GM21825 (cell line): Measurements from ENCODE around the gene CACNA1B.

ENCODE experiments used
- ATAC-seq: cut with Tn5 transposase; IDR thresholded peaks from one replicate; pipeline ENCODE4 v1.9.1; 2021; ENCODE audit warnings: mild to moderate bottlenecking, moderate library complexity; ENCODE audit not compliant: unreplicated experiment

The CACNA1B gene

GRCh38 chr9:138025908-138026307 is 148.3 kb downstream of the CACNA1B start:
- no peak for ATAC-seq

DNA sequence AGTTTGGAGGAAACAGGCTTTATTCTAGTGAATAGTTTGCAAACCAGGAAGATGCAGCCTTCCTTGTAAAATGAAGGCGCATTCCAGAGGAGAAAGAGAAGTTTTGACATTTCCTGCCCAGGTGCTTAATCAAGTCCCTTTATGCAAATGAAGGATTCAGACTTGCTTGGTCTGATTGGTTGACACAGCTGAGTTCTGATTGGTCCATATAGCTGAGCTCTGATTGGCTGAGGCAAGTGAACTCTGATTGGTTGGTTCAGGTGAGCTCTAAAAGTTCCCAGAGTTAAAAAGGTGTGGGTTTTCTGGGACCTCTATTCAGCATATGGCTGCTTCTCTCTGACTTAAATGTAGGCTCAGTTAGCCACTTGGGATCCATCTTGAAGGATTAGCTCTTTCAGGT is 151.0 kb downstream of the CACNA1B start:
- ATAC-seq: no peak

DNA sequence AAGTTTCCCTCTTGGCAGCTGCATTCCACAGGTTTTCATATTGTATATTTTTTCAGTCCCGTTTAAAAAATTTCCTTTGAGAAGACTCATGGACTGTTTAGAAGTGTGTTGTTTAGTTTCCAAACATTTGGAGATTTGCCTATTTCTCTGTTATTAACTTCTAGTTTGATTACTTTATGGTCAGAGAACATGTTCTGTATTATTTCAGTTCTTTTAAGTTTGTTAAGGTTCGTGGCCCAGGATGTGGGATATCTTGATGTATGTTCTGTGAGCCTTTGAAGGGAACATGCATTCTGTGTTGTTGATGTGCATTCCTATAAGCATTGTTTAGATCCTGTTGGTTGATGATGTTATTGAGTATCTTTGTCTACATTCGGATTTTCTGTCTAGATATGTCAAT is 153.6 kb downstream of the CACNA1B start:
- no peak for ATAC-seq

DNA sequence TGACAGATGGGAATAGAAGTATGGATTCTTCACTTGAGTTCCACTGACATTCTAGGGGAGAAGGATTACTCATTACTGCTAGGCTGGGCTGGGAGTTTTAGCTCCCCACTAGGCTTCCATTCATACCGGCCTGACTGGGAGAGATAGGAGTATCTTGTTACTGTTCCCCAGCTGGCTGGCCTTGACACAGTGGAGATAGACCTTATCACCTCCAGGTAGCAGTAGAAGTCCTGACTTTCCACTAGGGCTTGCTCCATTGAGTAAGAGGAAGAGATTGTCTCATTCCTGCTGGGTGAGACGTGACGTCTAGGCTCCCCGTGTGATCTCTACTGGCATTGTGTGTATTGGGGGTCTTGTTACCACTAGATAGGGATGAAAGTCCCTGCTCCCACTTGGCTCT is 156.4 kb downstream of the CACNA1B start:
- no peak for ATAC-seq

DNA sequence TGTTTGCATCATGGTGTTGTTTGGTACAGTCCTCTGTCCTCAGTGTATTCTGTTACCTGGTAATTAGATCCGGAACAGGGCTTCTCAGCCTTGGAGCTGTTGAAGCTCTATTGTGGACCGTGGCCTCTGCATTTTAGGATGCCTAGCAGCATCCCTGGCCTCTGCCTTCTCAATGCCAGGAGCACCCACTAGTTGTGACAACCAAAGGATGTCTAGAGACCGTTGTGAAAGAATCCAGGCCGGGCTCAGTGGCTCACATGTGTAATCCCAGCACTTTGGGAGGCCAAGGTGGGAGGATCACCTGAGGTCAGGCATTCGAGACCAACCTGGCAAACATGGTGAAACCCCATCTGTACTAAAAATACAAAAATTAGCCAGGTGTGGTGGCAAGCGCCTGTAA is 159.6 kb downstream of the CACNA1B start:
- no peak for ATAC-seq

GRCh38 chr9:138038244-138038671 is 160.7 kb downstream of the CACNA1B start:
- ATAC-seq: no peak

GRCh38 chr9:138040446-138041430 is 163.2 kb downstream of the CACNA1B start:
- ATAC-seq: no peak

DNA sequence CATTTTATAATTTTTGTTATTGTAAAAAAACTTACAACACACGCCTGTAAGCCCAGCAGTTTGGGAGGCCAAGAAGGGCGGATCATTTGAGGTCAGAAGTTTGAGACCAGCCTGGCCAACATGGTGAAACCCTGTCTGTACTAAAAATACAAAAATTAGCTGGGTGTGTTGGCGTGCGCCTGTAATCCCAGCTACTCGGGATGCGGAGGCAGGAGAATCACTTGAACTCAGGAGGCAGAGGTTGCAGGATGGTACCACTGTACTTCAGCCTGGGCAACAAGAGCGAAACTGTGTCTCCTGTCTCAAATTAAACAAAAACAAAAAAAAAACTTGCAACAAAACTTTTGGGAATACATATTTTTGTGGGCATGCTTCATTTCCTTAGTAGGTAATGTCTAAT is 164.6 kb downstream of the CACNA1B start:
- no peak for ATAC-seq

GRCh38 chr9:138042640-138043039 is 165.1 kb downstream of the CACNA1B start:
- ATAC-seq: no peak

DNA sequence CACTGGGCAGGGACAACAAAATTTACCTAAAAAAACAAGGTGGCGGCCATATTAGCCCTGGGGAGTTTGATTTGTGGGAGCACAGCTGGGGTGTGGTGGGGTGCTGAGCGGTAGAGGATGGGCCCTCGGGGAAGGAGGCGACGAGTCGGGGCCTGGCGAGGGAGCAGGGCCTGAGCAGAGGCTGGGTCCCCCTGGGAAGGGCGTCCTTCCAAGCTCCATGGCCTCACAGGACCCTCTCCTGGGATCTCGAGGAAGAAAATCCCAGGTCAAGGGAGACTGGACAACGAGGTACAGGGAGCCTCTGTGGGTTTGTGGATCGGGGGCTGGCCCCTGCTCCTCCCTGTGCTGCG is 165.5 kb downstream of the CACNA1B start:
- ATAC-seq: no peak

GRCh38 chr9:138043411-138044345 is 166.1 kb downstream of the CACNA1B start:
- no peak for ATAC-seq

DNA sequence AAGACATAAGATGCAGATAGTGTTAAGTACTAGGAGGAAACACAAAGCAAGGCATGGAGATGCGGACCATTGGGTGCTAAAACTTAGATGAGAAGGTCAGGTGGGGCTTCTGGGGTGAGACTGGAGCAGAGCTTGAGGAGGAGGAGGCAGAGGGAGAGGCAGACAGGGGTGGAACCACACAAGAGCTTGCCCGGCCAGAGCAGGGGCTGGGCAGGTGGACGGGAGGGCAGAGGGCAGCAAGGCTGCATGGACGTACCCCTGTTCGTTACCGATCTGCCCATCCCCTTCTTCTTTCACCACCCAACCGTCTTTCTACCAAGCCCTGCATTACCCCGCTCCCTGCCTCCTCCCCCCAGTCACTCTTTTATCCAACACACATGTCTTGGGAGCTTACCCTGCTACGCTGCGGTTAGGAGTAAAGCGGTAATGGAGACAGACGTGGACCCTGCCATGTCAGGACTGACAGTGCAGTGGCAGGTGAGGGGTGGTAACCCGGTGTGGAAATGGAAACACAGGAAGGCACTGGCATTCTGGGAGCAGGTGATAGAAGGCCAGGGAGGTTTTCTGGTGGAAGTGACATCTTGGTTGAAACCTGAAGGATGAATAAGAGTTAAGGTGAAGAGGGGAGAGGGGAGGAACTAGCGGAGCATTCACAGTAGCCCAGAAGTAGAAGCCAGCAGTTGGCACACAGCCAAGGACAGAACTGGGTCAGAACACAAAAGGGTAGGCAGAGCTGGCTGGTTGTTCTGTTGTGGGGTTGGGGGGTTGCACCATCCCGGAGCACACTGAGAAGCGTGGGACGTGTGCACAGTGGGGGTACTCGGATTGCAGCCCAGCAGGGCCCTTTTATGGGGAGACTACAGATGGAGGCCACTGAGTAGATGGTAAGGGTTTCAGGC is 167.2 kb downstream of the CACNA1B start:
- ATAC-seq: no peak

DNA sequence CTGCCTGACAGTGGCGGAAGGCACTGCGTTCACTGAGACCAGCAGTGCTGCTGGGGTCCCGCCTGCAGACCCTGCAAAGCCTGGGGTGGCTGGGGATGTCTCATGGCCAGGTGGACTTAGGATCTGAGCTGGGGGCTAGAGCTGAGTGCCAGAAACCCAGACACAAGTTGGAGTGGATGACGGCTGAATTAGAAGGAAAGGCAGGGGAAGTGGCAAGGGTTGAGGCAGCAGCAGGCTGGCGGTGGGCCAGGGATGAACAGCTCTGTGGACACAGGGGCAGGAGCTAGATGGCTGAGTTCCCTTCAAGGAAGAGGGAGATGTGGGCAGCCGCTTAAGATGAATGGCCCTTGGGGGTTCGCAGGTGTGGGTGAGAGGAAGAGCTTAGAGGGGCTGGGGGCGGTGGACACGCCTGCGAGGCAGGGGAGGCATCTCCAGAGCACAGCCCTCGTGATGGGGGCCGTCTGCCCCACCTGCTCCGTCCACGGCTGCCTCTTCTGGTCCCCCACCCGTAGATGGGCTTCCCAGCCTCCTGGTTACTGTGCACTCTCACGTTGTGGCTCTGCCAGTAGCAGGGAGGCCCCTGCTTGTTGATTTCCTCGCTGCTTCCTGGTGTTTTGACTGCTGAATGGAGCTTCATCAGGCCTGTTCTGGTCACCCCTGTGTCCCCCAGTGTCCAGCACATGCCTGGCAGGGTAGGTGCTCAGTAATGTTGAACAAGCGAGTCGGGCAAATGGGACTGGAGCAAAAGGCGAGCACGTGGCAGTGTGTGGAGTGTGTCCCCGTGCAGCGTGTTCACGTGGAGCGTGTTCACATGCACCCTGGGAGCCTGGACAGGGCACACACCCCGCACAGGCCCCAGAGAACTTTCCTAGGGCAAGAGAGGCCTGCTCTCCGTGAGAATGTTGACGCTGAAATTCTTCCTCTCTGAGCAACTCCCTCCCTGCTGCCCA is 168.2 kb downstream of the CACNA1B start:
- ATAC-seq: no peak

DNA sequence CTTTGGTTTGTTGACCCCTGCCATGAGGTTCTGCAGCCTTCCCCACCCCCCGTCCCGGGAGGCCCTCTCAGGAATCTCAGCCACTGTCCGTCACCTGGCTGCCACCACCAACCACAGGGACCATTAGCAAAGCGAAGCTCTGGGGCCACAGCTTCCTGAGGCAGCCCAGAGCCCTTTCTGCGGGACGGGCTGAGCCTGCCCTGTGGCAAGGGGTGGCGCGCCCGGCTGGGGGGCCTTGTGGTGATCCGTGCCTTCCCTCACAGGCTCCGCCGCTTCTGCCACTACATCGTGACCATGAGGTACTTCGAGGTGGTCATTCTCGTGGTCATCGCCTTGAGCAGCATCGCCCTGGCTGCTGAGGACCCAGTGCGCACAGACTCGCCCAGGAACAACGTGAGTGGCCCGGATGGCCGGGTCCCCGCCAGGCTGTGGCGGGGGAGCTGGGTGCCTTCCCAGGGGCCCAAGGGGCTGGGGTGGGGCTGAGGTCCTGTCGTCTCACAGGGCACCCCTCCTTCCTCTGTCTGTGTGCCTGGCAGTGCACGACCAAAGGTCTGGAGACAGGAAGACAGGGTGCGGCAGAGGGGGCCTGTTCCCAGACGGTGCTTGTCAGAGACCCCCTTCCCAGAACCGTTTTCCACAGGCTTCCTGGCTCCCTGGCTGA is 169.2 kb downstream of the CACNA1B start:
- ATAC-seq: no peak

DNA sequence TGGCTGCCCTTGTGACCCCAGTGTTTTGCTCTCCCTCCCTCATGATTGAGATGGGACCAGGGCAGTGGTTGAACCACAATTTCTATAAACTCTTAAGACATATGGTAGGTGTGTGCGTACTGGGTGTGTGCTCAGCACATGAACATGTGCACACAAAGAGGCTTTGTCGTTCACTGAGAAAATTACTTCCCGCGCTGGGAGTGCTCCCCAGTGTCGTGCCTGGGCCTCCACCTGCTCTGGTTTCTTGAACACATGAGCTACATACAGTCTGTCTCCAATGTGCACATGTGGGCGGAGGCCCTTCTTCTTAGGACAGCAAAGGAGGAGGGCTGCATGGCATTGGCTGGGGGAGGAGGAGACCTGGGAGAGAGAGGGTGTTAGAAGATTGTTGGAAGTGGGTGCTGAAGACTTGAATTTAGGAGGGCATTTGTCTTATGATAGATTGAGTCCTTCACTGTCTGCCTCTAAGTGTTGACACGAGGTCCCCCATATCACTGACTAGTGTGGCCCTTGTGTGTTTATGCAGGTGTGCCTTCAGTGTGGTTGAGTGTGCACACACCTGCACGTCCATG is 170.0 kb downstream of the CACNA1B start:
- no peak for ATAC-seq

DNA sequence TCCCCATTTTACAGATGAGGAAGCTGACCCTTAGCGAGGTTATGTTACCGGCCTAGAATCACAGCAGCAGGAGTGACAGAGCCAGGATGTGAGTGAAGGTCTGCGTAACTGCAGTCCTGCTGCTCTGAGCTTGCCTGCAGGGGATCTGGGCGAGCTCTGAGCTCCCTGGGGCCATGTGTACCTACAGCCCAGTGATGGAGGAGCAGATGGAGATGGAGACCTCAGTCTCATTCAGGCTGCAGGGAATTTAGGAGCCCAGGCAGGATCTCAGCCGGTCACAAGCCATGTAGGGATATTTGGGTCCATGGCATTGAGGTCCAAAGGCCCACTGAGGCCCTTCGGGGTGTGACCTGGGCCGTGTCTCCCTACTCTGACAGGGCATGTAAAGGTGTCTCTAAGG is 170.6 kb downstream of the CACNA1B start:
- no peak for ATAC-seq

GRCh38 chr9:138049085-138049778 is 171.7 kb downstream of the CACNA1B start:
- no peak for ATAC-seq
